Measurements from ENCODE around the gene DPH1.
"Not testable (repeated sequence)": the region's sequence is repeated elsewhere in the genome, so short reads cannot be mapped to it uniquely, and the experiment has no call there.

The DPH1 gene

DNA sequence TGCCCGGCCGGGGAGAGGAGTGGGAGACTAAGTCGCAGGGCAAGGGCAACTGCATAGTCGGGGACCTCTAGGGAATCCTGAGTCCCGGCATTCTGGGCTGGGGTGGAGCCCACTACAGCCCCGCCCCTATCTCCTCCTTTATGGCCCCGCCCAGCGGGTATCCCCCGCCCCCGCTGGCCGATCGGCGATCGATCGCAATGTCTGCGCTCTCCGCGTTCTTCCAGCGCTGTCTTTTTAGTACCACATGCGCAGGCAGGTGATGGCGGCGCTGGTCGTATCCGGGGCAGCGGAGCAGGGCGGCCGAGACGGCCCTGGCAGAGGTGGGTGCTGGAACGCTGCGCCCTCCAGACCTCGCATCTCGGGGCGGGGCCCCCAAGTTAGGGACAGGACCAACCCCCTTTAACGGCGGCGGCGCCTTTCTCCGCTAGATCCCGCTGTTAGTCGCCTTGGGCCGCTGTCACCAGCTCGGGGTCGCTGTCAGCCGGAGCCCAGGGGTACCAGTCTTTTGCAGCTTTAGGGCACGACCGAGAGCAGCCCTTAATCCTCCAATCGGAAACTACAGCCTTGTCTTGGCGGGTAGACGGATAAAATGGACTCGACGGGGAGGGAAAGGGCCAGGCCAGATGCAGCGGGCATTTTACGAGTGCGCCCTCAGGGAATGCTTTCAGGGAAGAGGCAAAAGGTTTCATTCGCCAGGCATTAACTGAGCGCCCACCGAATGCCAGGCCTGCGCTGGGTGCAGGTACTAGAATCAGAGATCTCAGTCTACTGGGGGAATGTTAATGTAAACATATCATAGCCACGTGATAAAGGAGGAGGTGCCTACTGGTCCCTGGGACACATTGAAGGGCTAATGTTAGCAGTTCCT lies at the start of gene DPH1:
Gene DPH1, plus strand, starts transcription at position 243 of the 868 bp plus-strand sequence. Its CDS starts 17 bp downstream, at position 260.
- DNase-seq = peak; percentile 55 to 84

GRCh38 chr17:1980665-1981250 lies 49.2 kb upstream of the DPH1 start:
- DNase-seq = no peak

DNA sequence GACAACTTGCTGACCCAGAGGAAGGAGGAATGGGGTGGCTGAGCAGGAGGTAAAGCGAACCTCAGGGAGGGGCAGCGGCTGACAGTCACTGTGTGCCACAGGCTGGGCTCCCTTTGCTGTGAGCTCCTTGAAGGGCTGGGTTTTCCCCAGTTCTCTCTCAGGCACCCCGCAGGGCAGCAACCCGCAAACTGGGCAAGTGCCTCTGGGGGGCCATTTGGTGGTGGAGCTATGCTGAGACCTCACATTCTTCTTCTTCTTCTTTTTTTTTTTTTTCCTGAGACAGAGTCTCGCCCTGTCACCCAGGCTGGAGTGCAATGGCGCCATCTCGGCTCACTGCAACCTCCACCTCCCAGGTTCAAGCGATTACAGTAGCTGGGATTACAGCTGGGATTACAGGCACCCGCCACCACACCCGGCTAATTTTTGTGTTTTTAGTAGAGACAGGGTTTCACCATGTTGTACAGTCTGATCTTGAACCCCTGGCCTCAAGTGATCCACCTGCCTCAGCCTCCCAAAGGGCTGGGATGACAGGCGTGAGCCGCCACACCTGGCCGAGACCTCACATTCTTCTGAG lies 47.1 kb upstream of the DPH1 start:
- DNase-seq = not testable (repeated sequence)

DNA sequence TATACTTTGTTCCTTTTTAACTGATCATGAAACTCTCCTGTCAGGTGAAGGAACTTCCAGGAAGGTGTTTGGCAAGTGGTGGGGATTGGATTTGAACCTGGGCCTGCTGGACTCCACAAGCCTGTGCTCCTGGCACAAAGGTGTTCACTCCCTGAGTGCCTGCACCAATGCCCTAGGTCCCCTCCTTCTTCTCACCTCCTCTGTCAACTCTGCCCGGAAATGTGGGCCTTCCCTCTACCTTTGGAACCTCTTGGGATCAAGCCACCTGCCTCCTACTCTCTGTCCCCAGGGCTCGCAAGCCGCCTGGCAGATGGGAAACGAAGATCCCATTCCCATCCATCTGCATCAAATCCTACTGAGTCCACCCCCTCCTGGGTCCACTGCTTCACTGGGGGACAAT lies 44.9 kb upstream of the DPH1 start:
- peak in 1 of 2 experiments; percentile 19 for DNase-seq

- DNase-seq = no peak
Measured at GRCh38 chr17:1985686-1986085, 44.3 kb upstream of the DPH1 start.

DNA sequence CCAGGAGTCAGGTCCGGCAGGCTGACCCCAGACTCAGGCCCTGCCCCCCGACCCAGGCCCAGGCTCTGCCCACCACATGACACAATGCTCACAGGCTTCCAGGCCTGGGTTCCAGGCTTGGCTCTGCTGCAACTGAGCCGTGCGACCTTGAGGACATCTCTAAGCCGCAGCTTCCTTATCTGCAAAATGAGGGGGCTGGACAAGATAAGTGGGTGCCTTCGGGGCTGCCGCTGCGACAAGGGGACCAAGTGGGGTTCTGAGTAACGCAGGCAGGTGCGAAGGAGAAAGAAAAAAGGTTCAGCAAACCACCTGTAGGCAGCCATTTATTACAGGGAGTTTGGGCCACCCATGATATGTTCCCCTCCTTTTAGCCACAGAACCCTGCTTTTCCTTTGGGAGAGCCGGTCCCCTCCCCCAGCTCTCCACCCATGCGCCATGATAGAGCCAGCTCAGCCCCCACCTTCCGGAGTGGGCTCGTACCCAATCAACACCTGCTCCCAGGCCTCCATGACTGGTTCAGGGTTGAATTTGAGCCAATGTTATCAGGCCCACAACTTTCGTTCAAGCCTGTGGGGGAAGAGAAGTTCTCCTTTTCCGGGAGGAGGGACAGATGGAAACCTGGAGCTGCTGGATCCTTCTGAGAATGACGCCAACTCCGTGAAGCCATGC lies 43.0 kb upstream of the DPH1 start:
- no peak for DNase-seq

- DNase-seq = no peak
Measured at GRCh38 chr17:1989135-1989534, 40.8 kb upstream of the DPH1 start.

- DNase-seq = no peak
Measured at GRCh38 chr17:1992541-1992940, 37.4 kb upstream of the DPH1 start.

GRCh38 chr17:1994707-1995106 lies 35.2 kb upstream of the DPH1 start:
- no peak for DNase-seq

DNA sequence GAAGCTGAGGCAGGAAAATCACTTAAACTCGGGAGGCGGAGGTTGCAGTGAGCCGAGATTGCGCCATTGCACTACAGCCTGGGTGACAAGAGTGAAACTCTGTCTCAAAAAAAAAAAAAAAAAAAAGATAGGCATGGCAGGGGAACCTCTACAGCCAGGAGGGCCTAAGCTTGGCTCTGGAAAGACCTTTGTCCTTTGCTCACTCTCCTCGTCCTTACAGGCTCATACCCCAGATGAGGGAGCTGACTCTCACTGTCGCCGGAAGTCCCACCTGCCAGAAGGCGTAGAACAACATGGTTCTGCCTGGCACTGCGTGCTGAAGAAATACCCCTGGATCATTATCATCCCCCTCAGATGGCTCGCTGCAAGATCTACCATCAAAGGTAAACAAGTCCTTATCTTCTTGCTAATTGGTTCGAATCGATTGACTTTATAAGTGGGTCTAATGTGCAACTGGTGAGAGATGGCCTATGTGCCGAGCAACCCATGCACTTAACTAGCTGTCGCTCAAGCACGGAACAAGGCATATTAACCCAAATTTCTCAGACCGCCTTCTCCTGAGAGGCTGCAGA lies 34.5 kb upstream of the DPH1 start:
- DNase-seq = no peak

DNA sequence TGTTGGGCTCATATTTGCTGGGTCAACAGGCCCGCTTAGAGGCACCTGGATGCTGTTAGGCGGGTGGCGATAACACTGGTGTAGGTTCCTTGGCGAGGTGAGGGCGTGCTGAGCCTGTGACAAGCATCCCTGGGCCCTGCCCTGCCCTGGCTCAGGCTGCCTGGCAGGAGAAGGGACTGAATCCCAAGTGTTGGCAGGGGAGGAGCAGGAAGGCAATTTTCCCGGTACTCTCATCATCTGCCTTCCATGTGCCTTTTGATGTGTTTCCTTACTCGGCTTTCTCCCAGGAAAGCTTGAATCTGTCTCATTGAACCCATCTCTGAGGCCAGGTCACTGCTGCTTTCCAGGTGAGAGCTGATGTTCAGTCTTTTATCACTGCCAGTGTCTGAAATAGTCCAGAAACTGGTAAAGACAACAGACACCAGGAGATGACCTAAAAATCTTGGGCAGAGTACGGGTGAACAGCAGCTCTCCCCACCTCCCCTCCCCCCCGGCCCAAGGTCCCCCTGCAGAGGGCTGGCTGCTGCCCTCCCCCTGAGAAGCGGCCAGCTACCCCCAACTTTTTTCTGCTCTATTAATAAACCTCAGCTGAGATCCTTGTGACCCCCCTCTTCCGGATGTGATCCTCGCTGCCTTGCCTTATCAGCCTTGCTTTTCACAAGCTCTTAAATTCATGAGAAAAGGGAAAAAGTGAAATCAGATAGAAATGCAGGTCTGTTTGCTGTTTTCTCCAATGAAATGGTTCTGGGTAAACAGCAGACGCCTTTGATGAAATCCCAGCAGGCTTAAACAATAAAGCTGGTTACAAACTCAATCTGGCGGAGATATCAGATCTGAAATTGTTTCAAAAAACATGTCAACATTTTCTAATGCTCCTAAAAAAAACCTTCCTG lies 33.8 kb upstream of the DPH1 start:
- DNase-seq = no peak

- DNase-seq = no peak
Measured at GRCh38 chr17:1996800-1997288, 33.1 kb upstream of the DPH1 start.

DNA sequence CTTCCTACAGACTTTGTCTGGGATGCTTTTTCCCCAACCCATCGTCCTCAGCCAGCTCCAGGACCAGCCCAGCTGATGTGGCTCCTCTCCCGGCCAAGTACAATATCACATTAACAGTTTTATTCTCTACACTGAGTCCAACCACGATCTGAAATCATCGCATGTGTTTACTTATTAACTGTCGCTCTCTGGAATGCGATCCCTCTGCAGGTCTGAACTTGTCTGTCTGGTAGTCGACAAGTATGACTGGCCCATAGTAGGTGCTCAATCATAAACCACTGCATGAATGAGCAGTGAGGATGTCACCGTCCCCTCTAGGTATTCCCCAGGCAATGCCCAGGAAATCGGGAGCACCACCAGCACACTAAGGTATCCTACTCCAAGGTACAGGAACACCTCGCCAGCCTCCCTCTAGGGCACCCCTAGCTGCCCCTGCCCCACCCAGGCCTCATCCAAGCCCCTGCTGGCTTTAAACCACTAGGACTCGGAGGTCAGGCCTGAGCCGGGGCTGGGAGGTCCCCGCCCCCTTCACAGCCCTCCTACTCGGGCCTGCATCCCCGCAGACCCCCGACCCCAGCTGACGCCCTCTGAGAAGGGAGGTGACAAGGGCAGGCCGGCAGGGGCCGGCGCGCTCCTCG lies 32.5 kb upstream of the DPH1 start:
- DNase-seq = no peak

GRCh38 chr17:1997927-1998742 lies 31.8 kb upstream of the DPH1 start:
- peak in 1 of 2 experiments; percentile 40 for DNase-seq

- peak in 1 of 2 experiments; percentile 50 for DNase-seq
Measured at GRCh38 chr17:1999557-2000251, 30.2 kb upstream of the DPH1 start.

GRCh38 chr17:2002767-2003329 lies 27.1 kb upstream of the DPH1 start:
- no peak for DNase-seq

DNA sequence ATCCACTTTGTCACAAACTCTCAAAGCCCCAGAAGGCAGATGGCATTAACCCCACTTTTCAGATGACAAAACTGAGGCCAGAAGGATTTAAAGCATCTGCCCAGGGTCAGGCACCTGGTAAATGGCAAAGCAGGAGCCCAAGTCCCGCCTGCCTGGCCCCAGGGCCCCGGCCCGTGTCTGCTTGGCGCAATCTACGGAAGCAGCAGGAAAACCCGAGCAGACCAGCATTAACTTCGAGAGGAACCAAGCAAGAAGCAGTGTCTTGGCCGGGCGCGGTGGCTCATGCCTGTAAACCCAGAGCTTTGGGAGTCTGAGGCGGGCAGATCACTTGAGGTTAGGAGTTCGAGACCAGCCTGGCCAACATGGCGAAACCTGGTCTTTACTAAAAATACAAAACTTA lies 26.4 kb upstream of the DPH1 start:
- DNase-seq = no peak

DNA sequence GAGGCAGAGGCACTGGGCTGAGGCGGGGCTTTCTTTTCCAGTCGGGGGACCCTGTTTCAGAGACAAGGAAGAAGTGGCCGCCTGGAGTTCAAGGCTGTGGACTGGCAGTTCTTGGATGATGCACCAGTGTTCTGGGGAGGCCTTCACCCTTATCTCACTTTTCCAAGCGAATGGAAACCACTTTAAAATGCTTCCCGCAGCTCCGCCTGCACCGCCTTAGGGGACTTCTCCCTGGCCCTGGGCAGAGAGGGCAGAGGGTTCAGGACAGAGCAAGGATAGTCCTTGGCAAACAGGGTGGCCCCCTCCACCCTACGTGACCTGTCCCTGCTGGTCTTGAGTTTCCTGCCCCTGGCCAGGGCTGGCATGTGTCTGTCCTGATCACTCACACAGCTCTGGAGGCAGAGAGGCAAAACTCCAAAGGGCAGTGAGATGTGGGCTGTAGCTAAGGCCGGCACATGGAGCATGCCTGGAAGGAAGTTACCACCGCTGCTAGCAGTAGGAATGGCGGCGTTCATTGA lies 25.5 kb upstream of the DPH1 start:
- no peak for DNase-seq
